ENCODE measurements around the gene CD248. TPM values are rescaled to one million over a fixed set of nuclear protein-coding genes. Genes with fewer than 3 reads are reported as not detected.

CD248 gene
- total and polyA plus RNA-seq, 2 donors (not counting 1 experiment from before 2014, with no cell fraction given): 0.40 to 0.96 TPM

Other genes starting within 250 kb of the CD248 start
- 303 and 325 TPM in 2 replicates for gene PACS1, start 246.8 kb downstream of the CD248 start, total RNA-seq
- gene PACS1, start 246.8 kb downstream of the CD248 start, polyA plus RNA-seq: 121 and 131 TPM in 2 replicates
- gene KLC2, start 59.3 kb downstream of the CD248 start, total RNA-seq: 47.7 and 49.2 TPM in 2 replicates
- gene KLC2, start 59.3 kb downstream of the CD248 start, polyA plus RNA-seq: 24.1 and 26.9 TPM in 2 replicates
- gene RAB1B, start 48.4 kb downstream of the CD248 start, total RNA-seq: 76.0 and 77.8 TPM in 2 replicates
- gene RAB1B, start 48.4 kb downstream of the CD248 start, polyA plus RNA-seq: 61.7 and 77.1 TPM in 2 replicates
- 1.5 and 2.0 TPM in 2 replicates for gene CNIH2, start 38.9 kb downstream of the CD248 start, total RNA-seq
- 0.92 and 2.6 TPM in 2 replicates for gene CNIH2, start 38.9 kb downstream of the CD248 start, polyA plus RNA-seq
- gene YIF1A, start 27.9 kb downstream of the CD248 start, total RNA-seq: 43.9 and 47.6 TPM in 2 replicates
- 65.8 and 95.0 TPM in 2 replicates for gene YIF1A, start 27.9 kb downstream of the CD248 start, polyA plus RNA-seq
- 0.17 TPM in 1 of 2 replicates, not detected in the other for gene TMEM151A, start 25.1 kb downstream of the CD248 start, total RNA-seq
- 1.1 and 1.5 TPM in 2 replicates for gene TMEM151A, start 25.1 kb downstream of the CD248 start, polyA plus RNA-seq
- 1.1 and 1.7 TPM in 2 replicates for gene RIN1, start 19.4 kb upstream of the CD248 start, total RNA-seq
- 0.42 and 0.72 TPM in 2 replicates for gene RIN1, start 19.4 kb upstream of the CD248 start, polyA plus RNA-seq
- gene BRMS1, start 28.1 kb upstream of the CD248 start, total RNA-seq: 50.9 and 58.3 TPM in 2 replicates
- gene BRMS1, start 28.1 kb upstream of the CD248 start, polyA plus RNA-seq: 51.2 and 55.8 TPM in 2 replicates
- 5.2 TPM in 2 replicates for gene B4GAT1, start 30.6 kb upstream of the CD248 start, total RNA-seq
- 0.87 and 1.4 TPM in 2 replicates for gene B4GAT1, start 30.6 kb upstream of the CD248 start, polyA plus RNA-seq
- gene SLC29A2, start 54.7 kb upstream of the CD248 start, total RNA-seq: 18.5 and 20.1 TPM in 2 replicates
- 15.7 and 16.2 TPM in 2 replicates for gene SLC29A2, start 54.7 kb upstream of the CD248 start, polyA plus RNA-seq
- not detected in 2 replicates for gene NPAS4, start 104.0 kb upstream of the CD248 start, total RNA-seq
- gene NPAS4, start 104.0 kb upstream of the CD248 start, polyA plus RNA-seq: not detected in 2 replicates
- gene MRPL11, start 121.8 kb upstream of the CD248 start, total RNA-seq: 26.7 and 29.2 TPM in 2 replicates
- 18.0 and 25.5 TPM in 2 replicates for gene MRPL11, start 121.8 kb upstream of the CD248 start, polyA plus RNA-seq
- gene PELI3, start 149.9 kb upstream of the CD248 start, total RNA-seq: 15.6 and 17.0 TPM in 2 replicates
- gene PELI3, start 149.9 kb upstream of the CD248 start, polyA plus RNA-seq: 2.9 and 3.2 TPM in 2 replicates
- 21.5 and 22.7 TPM in 2 replicates for gene DPP3, start 163.4 kb upstream of the CD248 start, total RNA-seq
- 31.7 and 40.6 TPM in 2 replicates for gene DPP3, start 163.4 kb upstream of the CD248 start, polyA plus RNA-seq
- 52.5 and 56.3 TPM in 2 replicates for gene BBS1, start 193.6 kb upstream of the CD248 start, total RNA-seq
- gene BBS1, start 193.6 kb upstream of the CD248 start, polyA plus RNA-seq: 13.7 and 20.4 TPM in 2 replicates
- gene ZDHHC24, start 229.0 kb upstream of the CD248 start, total RNA-seq: 32.6 and 33.2 TPM in 2 replicates
- gene ZDHHC24, start 229.0 kb upstream of the CD248 start, polyA plus RNA-seq: 23.9 and 29.7 TPM in 2 replicates
- 0.17 TPM in 1 of 2 replicates, not detected in the other for gene ACTN3, start 229.9 kb upstream of the CD248 start, total RNA-seq
- gene ACTN3, start 229.9 kb upstream of the CD248 start, polyA plus RNA-seq: 0.22 and 0.26 TPM in 2 replicates